ENCODE results near the gene IL27RA. TPM values are rescaled to one million over a fixed set of nuclear protein-coding genes. Genes with fewer than 3 reads are reported as not detected.
A peak's percentile ranks its signal among the peaks of the same experiment; 100 is the strongest.
"Not testable (repeated sequence)": the region's sequence is repeated elsewhere in the genome, so short reads cannot be mapped to it uniquely, and the experiment has no call there.

Gene IL27RA
- total RNA-seq, 4 donors from 2014 or later: 0.85 to 7.4 (median 2.0) TPM

- peak within 1 kb of the TSS; percentile 98 to 100 (median 99) for H3K27ac ChIP-seq
- DNase-seq: peak; percentile 100
- TF ChIP-seq CTCF (IDR thresholded peaks at IDR 0.05): no peak
- TF ChIP-seq POLR2A (IDR thresholded peaks at IDR 0.05): no peak
- peak within 1 kb of the TSS; percentile 90 to 98 (median 96) for H3K4me3 ChIP-seq
- no peaks in the 10 kb centered on the region for H3K9me3 ChIP-seq
- peaks cover 3 to 26% (median 24%) of the 10 kb centered on the region in 4 donors for H3K4me1 ChIP-seq
- H3K27me3 ChIP-seq: no peaks in the 10 kb centered on the region
- no peaks in the 10 kb centered on the region for H3K36me3 ChIP-seq
Observed at GRCh38 chr19:14006085-14006765, 25.3 kb upstream of the IL27RA start, which contains the start of gene RFX1. TSS of gene RFX1 (minus strand) at chr19:14006320. CDS start at chr19:13993843, 12,477 bp downstream.

- peak in 1 of 6 experiments; percentile 2 for TF ChIP-seq CTCF (IDR thresholded peaks at IDR 0.05)
- TF ChIP-seq POLR2A (IDR thresholded peaks at IDR 0.05): peak; percentile 29 to 43
- peak overlapping the region; percentile 90 to 98 (median 96) for H3K4me3 ChIP-seq
- H3K27ac ChIP-seq: peak overlapping the region; percentile 98 to 100 (median 99)
- no peak for DNase-seq
- peaks cover 3 to 26% (median 22%) of the 10 kb centered on the region in 4 donors for H3K4me1 ChIP-seq
- no peaks in the 10 kb centered on the region for H3K36me3 ChIP-seq
- H3K9me3 ChIP-seq: no peaks in the 10 kb centered on the region
- H3K27me3 ChIP-seq: no peaks in the 10 kb centered on the region
Observed at GRCh38 chr19:14006766-14007562, 24.6 kb upstream of the IL27RA start.

- H3K27ac ChIP-seq: no peak overlapping the region
- TF ChIP-seq POLR2A (IDR thresholded peaks at IDR 0.05): no peak
- no peak for TF ChIP-seq CTCF (IDR thresholded peaks at IDR 0.05)
- H3K4me3 ChIP-seq: no peak overlapping the region
- no peaks in the 10 kb centered on the region for H3K27me3 ChIP-seq
- DNase-seq: no peak
- no peaks in the 10 kb centered on the region for H3K36me3 ChIP-seq
- peaks cover 0 to 9% (median 2%) of the 10 kb centered on the region in 4 donors for H3K4me1 ChIP-seq
- H3K9me3 ChIP-seq: no peaks in the 10 kb centered on the region
Observed at GRCh38 chr19:14012378-14012915, 19.1 kb upstream of the IL27RA start.

- Histone ChIP-seq H3K36me3 (no peaks in the 10 kb centered on the region), H3K27ac (peak overlapping the region in 2 of 4 donors; percentile 27 to 53), H3K4me1 (peaks cover 0 to 10% (median 8%) of the 10 kb centered on the region in 4 donors), H3K27me3 (no peaks in the 10 kb centered on the region), H3K4me3 (no peak overlapping the region), H3K9me3 (no peaks in the 10 kb centered on the region)
- TF ChIP-seq POLR2A (IDR thresholded peaks at IDR 0.05) (no peak), CTCF (IDR thresholded peaks at IDR 0.05) (no peak)
- no peak for DNase-seq
Observed at GRCh38 chr19:14015524-14016035, 16.0 kb upstream of the IL27RA start.

GRCh38 chr19:14019100-14019499 is 12.5 kb upstream of the IL27RA start:
- no peak overlapping the region for H3K4me3 ChIP-seq
- H3K4me1 ChIP-seq: peaks cover 0 to 18% (median 9%) of the 10 kb centered on the region in 4 donors
- no peak for DNase-seq
- peak overlapping the region in 1 of 4 donors; percentile 42 for H3K27ac ChIP-seq
- no peaks in the 10 kb centered on the region for H3K27me3 ChIP-seq
- TF ChIP-seq POLR2A (IDR thresholded peaks at IDR 0.05) (no peak), CTCF (IDR thresholded peaks at IDR 0.05) (no peak)
- no peaks in the 10 kb centered on the region for H3K36me3 ChIP-seq
- H3K9me3 ChIP-seq: no peaks in the 10 kb centered on the region

- DNase-seq, H3K27ac ChIP-seq, H3K9me3 ChIP-seq, H3K36me3 ChIP-seq, H3K4me3 ChIP-seq, H3K27me3 ChIP-seq: not testable (repeated sequence)
- H3K4me1 ChIP-seq: peaks cover 0 to 18% (median 9%) of the 10 kb centered on the region in 4 donors
Observed at GRCh38 chr19:14019739-14020138, 11.8 kb upstream of the IL27RA start.

All from Peyer's patch (tissue), 4 donors.